ENCODE data around the gene LURAP1L. TPM values are rescaled to one million over a fixed set of nuclear protein-coding genes. Genes with fewer than 3 reads are reported as not detected.

LURAP1L gene
- total and polyA plus RNA-seq, 2 of the 4 experiments (the other 2 are of a cell fraction): 6.1 to 10.6 TPM

GRCh38 chr9:12815888-12816287, 41.1 kb downstream of the LURAP1L start:
- Histone ChIP-seq H2BK5ac (ENCODE audit: low read depth, low read length, poor library complexity, severe bottlenecking) (peak overlapping the region; percentile 97), H3K4me1 (ENCODE audit: control insufficient read depth, insufficient read depth, low read length) (peaks cover 20% of the 10 kb centered on the region), H3K4me3 (ENCODE audit: insufficient read depth, low read depth, low read length) (no peak overlapping the region), H3K18ac (ENCODE audit: low read depth, low read length) (peak overlapping the region; percentile 99), H3K79me1 (ENCODE audit: low read depth in 1 of 2, low read length in 2 of 2) (peaks cover 3 to 24% of the 10 kb centered on the region in 2 experiments; a peak in 3 of 4 replicates), H4K5ac (ENCODE audit: low read depth, low read length) (peak overlapping the region; percentile 99), H3K56ac (ENCODE audit: extremely low read depth, insufficient read depth, low read length) (no peak overlapping the region), H2AK9ac (replicated peaks; ENCODE audit: low read depth, low read length, poor library complexity) (no peak overlapping the region), H2AFZ (replicated peaks; ENCODE audit: low read length, poor library complexity) (no peak overlapping the region), H3K27ac (ENCODE audit: insufficient read depth, low read length) (peak overlapping the region; percentile 87; the same call in 1 of the 2 replicates), H2BK15ac (ENCODE audit: low read depth, low read length) (peak overlapping the region; percentile 94), H3K9me1 (ENCODE audit: insufficient read depth, low read length) (peaks cover 6% of the 10 kb centered on the region; the same call in 1 of the 2 replicates), H2BK20ac (ENCODE audit: low read depth, low read length) (peak overlapping the region; percentile 94), H2BK120ac (ENCODE audit: low read depth, low read length) (peak overlapping the region; percentile 94), H3K14ac (replicated peaks; ENCODE audit: low read depth, low read length) (peak overlapping the region; percentile 72), H4K91ac (ENCODE audit: insufficient read depth, low read depth, low read length) (peak overlapping the region; percentile 94), H3K4me2 (ENCODE audit: low read depth, low read length) (peak overlapping the region; percentile 46), H4K20me1 (ENCODE audit: insufficient read depth, low read length) (no peaks in the 10 kb centered on the region), H3K4ac (ENCODE audit: low read depth, low read length) (peak overlapping the region; percentile 82; the same call in 1 of the 2 replicates), H3K9ac (ENCODE audit: low read depth, low read length) (no peak overlapping the region), H2AK5ac (ENCODE audit: low read depth, low read length) (peak overlapping the region; percentile 65; the same call in 1 of the 2 replicates), H3K23ac (ENCODE audit: low read depth, low read length) (peak overlapping the region; percentile 14; the same call in 1 of the 2 replicates), H4K8ac (ENCODE audit: low read depth in 2 of 2, low read length in 2 of 2) (peak overlapping the region; percentile 62 to 80), H3K27me3 (ENCODE audit: control insufficient read depth, insufficient read depth, low read length) (no peaks in the 10 kb centered on the region), H3K36me3 (ENCODE audit: control insufficient read depth, insufficient read depth, low read length) (peaks cover 5% of the 10 kb centered on the region), H3K9me3 (ENCODE audit: control insufficient read depth, insufficient read depth, low read length) (peaks cover 3% of the 10 kb centered on the region; the same call in 1 of the 2 replicates)
- WGBS, 2 experiments (ENCODE audit: extremely low coverage in 2 of 2, insufficient read length in 1 of 2): no CpG with 5 or more reads among the region's 5 CpGs
- TF ChIP-seq SMC3 (IDR thresholded peaks at IDR 0.05; ENCODE audit: low read depth, low read length): no peak
- TF ChIP-seq MAFK (IDR thresholded peaks at IDR 0.05; ENCODE audit: low read depth, low read length): no peak
- TF ChIP-seq RAD21 (IDR thresholded peaks at IDR 0.05; ENCODE audit: low read length): no peak
- peak; percentile 88 for TF ChIP-seq CEBPB (IDR thresholded peaks at IDR 0.05; ENCODE audit: low read depth, low read length)
- DNase-seq (peak; percentile 74), ATAC-seq (ENCODE audit: low read depth) (peak; percentile 2; the same call in 1 of the 2 replicates)
- BruUV-seq (replicated peaks): no TSS peak
- intact Hi-C loops (cut with micrococcal nuclease): loop anchor here (2.0 kb wide), 1 partner anchor 65 kb away; no protein-coding TSS in a partner anchor
- ChIA-PET POLR2A (ENCODE audit: unreplicated experiment) (interaction anchor here (0.6 to 1.9 kb wide), 2 partner anchors 22 to 40 kb away, joined by 3 to 13 read pairs; no protein-coding TSS in a partner anchor), CTCF (interaction anchor here (1.0 kb wide), 1 partner anchor 17 kb away, joined by 3 read pairs; no protein-coding TSS in a partner anchor)
- in situ Hi-C loops (cut with MboI; ENCODE audit: low sequenced_read_pairs): no loop called here
- dilution Hi-C loops (cut with HindIII; ENCODE audit: low sequenced_read_pairs, unreplicated experiment): no loop called here

Measured in IMR-90 (cell line).